SK-N-SH (cell line): Measurements from ENCODE around the gene ZBTB45. TPM values are rescaled to one million over a fixed set of nuclear protein-coding genes. Genes with fewer than 3 reads are reported as not detected.

Source experiments
- CTCF ChIA-PET: fragments of 300-600, 350-600 bp; formaldehyde crosslinking; extraction: SDS; loops from one replicate; lab custom pipeline; 2021; lab: Yijun Ruan, JAX
- POLR2A ChIA-PET: fragments of 350-600 bp; sonication (Branson Sonifier 250); formaldehyde crosslinking; extraction: SDS; loops from one replicate; lab custom pipeline; 2020; ENCODE audit warnings: antibody characterized with exemption, inconsistent platforms; lab: Yijun Ruan, JAX
- DNase-seq: peaks from one replicate; pipeline ENCODE4 v3.0.0; 2012
- H2AFZ ChIP-seq: fragments of 200-600 bp; sonication (generic); 2 replicates; pipeline ENCODE4 v1.8.1; 2016; ENCODE audit warnings: antibody characterized with exemption, mild to moderate bottlenecking, low read depth
- H3F3A ChIP-seq: fragments of 200-600 bp; sonication (generic); replicated peaks from 2 replicates; pipeline ENCODE3; 2016; ENCODE audit warnings: antibody characterized with exemption, mild to moderate bottlenecking; ENCODE audit not compliant: insufficient read depth
- H3K27ac ChIP-seq, 2 experiments: fragments of 200-500 bp in 1 of 2; fragments of 200-600 bp in 1 of 2; sonication (Bioruptor generic) in 1 of 2; sonication (generic), shearing (Covaris generic) in 1 of 2; 2 replicates each; pipeline versions ENCODE4 v1.5.1 to v1.6.1; 2014 to 2016; ENCODE audit warnings: low read depth in 2 of 2, inconsistent platforms in 1 of 2, low read length in 1 of 2, mild to moderate bottlenecking in 1 of 2, mixed read lengths in 1 of 2
- H3K27me3 ChIP-seq: fragments of 200-600 bp; sonication (generic), shearing (Covaris generic); 2 replicates; pipeline ENCODE4 v1.6.1; 2016; ENCODE audit warnings: mixed run types; ENCODE audit not compliant: insufficient read depth
- H3K36me3 ChIP-seq, 2 experiments: fragments of 200-500 bp in 1 of 2; fragments of 200-600 bp in 1 of 2; sonication (Bioruptor generic) in 1 of 2; sonication (generic) in 1 of 2; replicated peaks in 1 of 2; 2 replicates each; pipeline versions ENCODE3 to v1.5.1; 2014 to 2016; ENCODE audit warnings: low read length in 1 of 2, mild to moderate bottlenecking in 1 of 2; ENCODE audit not compliant: insufficient read depth in 2 of 2, control insufficient read depth in 1 of 2
- H3K4me1 ChIP-seq, 2 experiments: fragments of 200-500 bp in 1 of 2; fragments of 200-600 bp in 1 of 2; sonication (Bioruptor generic) in 1 of 2; sonication (generic), shearing (Covaris generic) in 1 of 2; 2 replicates each; pipeline versions ENCODE4 v1.5.1 to v1.6.1; 2014 to 2016; ENCODE audit warnings: low read depth in 1 of 2, low read length in 1 of 2, mixed run types in 1 of 2; ENCODE audit not compliant: insufficient read depth in 2 of 2, control insufficient read depth in 1 of 2
- H3K4me2 ChIP-seq: fragments of 200-600 bp; sonication (generic), shearing (Covaris generic); 2 replicates; pipeline ENCODE4 v1.6.1; 2017; ENCODE audit warnings: mixed run types
- H3K4me3 ChIP-seq, 2 experiments: fragments of 200-500 bp in 1 of 2; fragments of 200-600 bp in 1 of 2; sonication (Bioruptor generic) in 1 of 2; sonication (generic), shearing (Covaris generic) in 1 of 2; 2 replicates each; pipeline versions ENCODE4 v1.5.1 to v1.8.1; 2014 to 2016; ENCODE audit warnings: low read depth in 2 of 2, inconsistent platforms in 1 of 2, low read length in 1 of 2, mild to moderate bottlenecking in 1 of 2, mixed read lengths in 1 of 2, moderate library complexity in 1 of 2
- H3K79me2 ChIP-seq: fragments of 200-600 bp; sonication (generic); 2 replicates; pipeline ENCODE4 v1.8.1; 2017; ENCODE audit warnings: mild to moderate bottlenecking; ENCODE audit not compliant: insufficient read depth
- H3K9ac ChIP-seq: fragments of 200-600 bp; sonication (generic); 2 replicates; pipeline ENCODE4 v1.6.1; 2017; ENCODE audit warnings: mixed run types
- H3K9me2 ChIP-seq: fragments of 200-600 bp; sonication (generic); 2 replicates; pipeline ENCODE4 v1.6.1; 2017; ENCODE audit warnings: mixed run types
- H3K9me3 ChIP-seq: fragments of 200-600 bp; sonication (generic); 2 replicates; pipeline ENCODE4 v1.6.1; 2017; ENCODE audit warnings: mixed run types, mild to moderate bottlenecking, moderate library complexity
- H4K20me1 ChIP-seq: fragments of 200-600 bp; sonication (generic); 2 replicates; pipeline ENCODE4 v1.6.1; 2017; ENCODE audit warnings: mild to moderate bottlenecking, mixed run types; ENCODE audit not compliant: insufficient read depth
- CHD2 ChIP-seq: fragments of 150-350 bp; IDR thresholded peaks from 2 replicates; pipeline ENCODE4 v1.6.1; 2018; ENCODE audit warnings: low read length; ENCODE audit not compliant: partially characterized antibody
- CTCF ChIP-seq: fragments of 200-600 bp; sonication (generic); IDR thresholded peaks from 2 replicates; pipeline ENCODE4 v1.6.1; 2017; ENCODE audit warnings: antibody characterized with exemption, mild to moderate bottlenecking, moderate library complexity
- ELF1 ChIP-seq: IDR thresholded peaks from 2 replicates; pipeline ENCODE4 v1.4.0; 2012
- FOSL2 ChIP-seq: IDR thresholded peaks from 2 replicates; pipeline ENCODE4 v1.4.0; 2012; ENCODE audit warnings: low read depth, mild to moderate bottlenecking, moderate library complexity, borderline replicate concordance
- GATA2 ChIP-seq: sonication (generic); formaldehyde crosslinking; IDR thresholded peaks from 2 replicates; pipeline ENCODE4 v1.5.0; 2020; ENCODE audit warnings: mild to moderate bottlenecking, missing genetic modification reagents
- IRF3 ChIP-seq: fragments of 150-350 bp; IDR thresholded peaks from 2 replicates; pipeline ENCODE4 v1.6.1; 2016; ENCODE audit warnings: mild to moderate bottlenecking, low read depth, low read length
- JUND ChIP-seq: IDR thresholded peaks from 2 replicates; pipeline ENCODE4 v1.4.0; 2012
- MAX ChIP-seq: IDR thresholded peaks from 2 replicates; pipeline ENCODE4 v1.4.0; 2012; ENCODE audit warnings: low read depth
- NFIC ChIP-seq: IDR thresholded peaks from 2 replicates; pipeline ENCODE4 v1.4.0; 2012; ENCODE audit warnings: borderline replicate concordance
- PBX3 ChIP-seq: IDR thresholded peaks from 2 replicates; pipeline ENCODE4; 2012
- POLR2AphosphoS5 ChIP-seq: IDR thresholded peaks from 2 replicates; pipeline ENCODE4 v1.6.1; 2012; ENCODE audit warnings: low read depth, low read length
- RAD21 ChIP-seq: IDR thresholded peaks from 2 replicates; pipeline ENCODE4 v1.6.1; 2012; ENCODE audit warnings: mild to moderate bottlenecking, low read length
- RCOR1 ChIP-seq: fragments of 150-350 bp; IDR thresholded peaks from 2 replicates; pipeline ENCODE4 v1.6.1; 2017; ENCODE audit warnings: antibody characterized with exemption, low read length
- RFX5 ChIP-seq: IDR thresholded peaks from 2 replicates; pipeline ENCODE4 v1.6.1; 2012; ENCODE audit warnings: mild to moderate bottlenecking, improper control_type of control experiment, low read length
- RXRA ChIP-seq: IDR thresholded peaks from 2 replicates; pipeline ENCODE4 v1.4.0; 2012; ENCODE audit warnings: low read depth, mild to moderate bottlenecking, borderline replicate concordance
- SIN3A ChIP-seq: IDR thresholded peaks from 2 replicates; pipeline ENCODE4 v1.6.1; 2012; ENCODE audit warnings: low read depth, mild to moderate bottlenecking, low read length, moderate library complexity, borderline replicate concordance
- TCF12 ChIP-seq: IDR thresholded peaks from 2 replicates; pipeline ENCODE4 v1.4.0; 2012
- USF1 ChIP-seq: IDR thresholded peaks from 2 replicates; pipeline ENCODE4 v1.4.0; 2012; ENCODE audit warnings: low read depth, borderline replicate concordance
- USF2 ChIP-seq: fragments of 150-350 bp; IDR thresholded peaks from 2 replicates; pipeline ENCODE4 v1.6.1; 2017; ENCODE audit warnings: antibody characterized with exemption, low read length, low read depth, borderline replicate concordance
- WGBS: methylation state at CpG from one replicate; pipeline ENCODE4 v1.1.6; 2017; ENCODE audit warnings: low lambda C conversion rate; 5-methylcytosine and 5-hydroxymethylcytosine counted together
- polyA plus RNA-seq, 3 experiments: library from polyadenylated mRNA; depleted of rRNA; stranded (reverse); fragments of >200 nt; gene quantifications; 2 replicates each; pipeline ENCODE4 v1.2.3, GENCODE V29; 2012

ZBTB45 gene
- polyA plus RNA-seq, 1 of the 3 experiments (the other 2 are of a cell fraction): 11.3 TPM

- Histone ChIP-seq H3K4me1 (peaks cover 24 to 54% of the 10 kb centered on the region in 2 experiments; a peak in 3 of 4 replicates), H3K9me2 (no peaks in the 10 kb centered on the region), H3K27ac (peak overlapping the region; percentile 3 to 90; a peak in 2 of 4 replicates), H3K79me2 (peaks cover 45% of the 10 kb centered on the region), H3K27me3 (no peaks in the 10 kb centered on the region), H3K4me2 (no peak overlapping the region; the same call in 1 of the 2 replicates), H2AFZ (no peak overlapping the region), H3K9me3 (no peaks in the 10 kb centered on the region), H4K20me1 (peaks cover 9% of the 10 kb centered on the region; the same call in 1 of the 2 replicates), H3F3A (peaks cover 61% of the 10 kb centered on the region), H3K36me3 (peaks cover 29 to 34% of the 10 kb centered on the region in 2 experiments), H3K4me3 (no peak overlapping the region), H3K9ac (peak overlapping the region; percentile 63; the same call in 1 of the 2 replicates)
- TF ChIP-seq CHD2: no peak
- no peak for TF ChIP-seq ELF1
- no peak for TF ChIP-seq MAX
- TF ChIP-seq GATA2 (CRISPR knock-in tag): no peak
- TF ChIP-seq JUND: no peak
- no peak for TF ChIP-seq NFIC
- TF ChIP-seq TCF12: no peak
- TF ChIP-seq RAD21: no peak
- TF ChIP-seq CTCF: no peak
- no peak for TF ChIP-seq POLR2AphosphoS5
- no peak for TF ChIP-seq SIN3A
- no peak for TF ChIP-seq RCOR1
- no peak for TF ChIP-seq RFX5
- no peak for TF ChIP-seq FOSL2
- no peak for TF ChIP-seq PBX3
- TF ChIP-seq IRF3: no peak
- TF ChIP-seq USF1: no peak
- TF ChIP-seq RXRA: no peak
- no peak for TF ChIP-seq USF2
- 92% methylated on average over 16 of the region's 16 CpGs for WGBS
- no peak for DNase-seq
- ChIA-PET POLR2A (interaction anchor here (1.5 to 4.3 kb wide), 4 partner anchors 11 to 42 kb away, joined by 9 to 49 read pairs (median 26); partner anchors contain the start of genes TRIM28 and ZBTB45), CTCF (interaction anchor here (1.1 to 9.1 kb wide), 4 partner anchors 11 to 42 kb away, joined by 3 to 81 read pairs (median 6); partner anchors contain the start of gene ZBTB45)
These were observed 36.5 kb upstream of the ZBTB45 start for GRCh38 chr19:58555920-58556621.
